Common myeloid progenitor, CD34-positive (primary cell): ENCODE data around the gene KLHL12.

ENCODE experiments used
- CTCF ChIA-PET: fragments of 350-600 bp; sonication (Branson Sonifier 250); formaldehyde crosslinking; loops from one replicate; lab custom pipeline; 2021; ENCODE audit warnings: antibody characterized with exemption; lab: Charles Lee
- POLR2A ChIA-PET: fragments of 350-600 bp; sonication (Branson Sonifier 250); formaldehyde crosslinking; loops from one replicate; lab custom pipeline; 2021; ENCODE audit warnings: antibody characterized with exemption; lab: Charles Lee
- DNase-seq, 3 donors: peaks; one replicate each; pipeline versions ENCODE4 v3.0.0 to v3.0.0-alpha.2; 2013
- H3K27ac ChIP-seq, 2 experiments: 1 replicate in 1 of 2; 2 replicates in 1 of 2; pipeline ENCODE4 v1.7.0; 2013; ENCODE audit warnings: inconsistent platforms in 2 of 2, low read length in 2 of 2, mild to moderate bottlenecking in 2 of 2, low read depth in 1 of 2, moderate library complexity in 1 of 2; ENCODE audit not compliant: severe bottlenecking in 2 of 2, insufficient read depth in 1 of 2, poor library complexity in 1 of 2
- H3K27me3 ChIP-seq, 5 experiments: replicated peaks in 2 of 5; 1 replicate in 3 of 5; 2 replicates in 2 of 5; pipeline versions ENCODE4 v1.6.1 to v1.7.0; 2013; ENCODE audit warnings: low read length in 4 of 5, mild to moderate bottlenecking in 2 of 5, moderate library complexity in 2 of 5, inconsistent platforms in 1 of 5; ENCODE audit not compliant: insufficient read depth in 5 of 5, control insufficient read depth in 4 of 5
- H3K36me3 ChIP-seq, 4 experiments: 1 replicate in 2 of 4; 2 replicates in 2 of 4; pipeline versions ENCODE4 v1.6.1 to v1.7.0; 2013; ENCODE audit warnings: low read length in 3 of 4, control low read depth in 1 of 4, mild to moderate bottlenecking in 1 of 4; ENCODE audit not compliant: control insufficient read depth in 4 of 4, insufficient read depth in 4 of 4
- H3K4me1 ChIP-seq, 4 experiments: 1 replicate in 3 of 4; 2 replicates in 1 of 4; pipeline versions ENCODE4 v1.6.1 to v1.7.1; 2013; ENCODE audit warnings: low read length in 3 of 4, mild to moderate bottlenecking in 3 of 4, control low read depth in 1 of 4, inconsistent platforms in 1 of 4, moderate library complexity in 1 of 4; ENCODE audit not compliant: control insufficient read depth in 4 of 4, insufficient read depth in 4 of 4; ENCODE audit errors: control extremely low read depth in 1 of 4
- H3K4me3 ChIP-seq, 7 experiments: 1 replicate in 4 of 7; 2 replicates in 3 of 7; pipeline versions ENCODE4 v1.5.1 to v1.7.0; 2013; ENCODE audit warnings: mild to moderate bottlenecking in 7 of 7, low read length in 6 of 7, moderate library complexity in 6 of 7, inconsistent platforms in 2 of 7, low read depth in 2 of 7, control low read depth in 1 of 7; ENCODE audit not compliant: insufficient read depth in 4 of 7, control insufficient read depth in 1 of 7; ENCODE audit errors: extremely low read depth in 1 of 7
- H3K9me3 ChIP-seq, 5 experiments: 1 replicate in 4 of 5; 2 replicates in 1 of 5; pipeline versions ENCODE4 v1.6.1 to v1.7.1; 2013; ENCODE audit warnings: low read length in 4 of 5, mild to moderate bottlenecking in 2 of 5, inconsistent platforms in 1 of 5, low read depth in 1 of 5, moderate library complexity in 1 of 5; ENCODE audit not compliant: control insufficient read depth in 4 of 5, insufficient read depth in 2 of 5; ENCODE audit errors: control extremely low read depth in 1 of 5
- WGBS: methylation state at CpG from one replicate; pipeline ENCODE4 v1.1.5; 2013; ENCODE audit not compliant: insufficient coverage; 5-methylcytosine and 5-hydroxymethylcytosine counted together

KLHL12 gene

GRCh38 chr1:202850593-202851362, 76.3 kb downstream of the KLHL12 start:
- Histone ChIP-seq H3K27ac (no peak overlapping the region), H3K4me3 (no peak overlapping the region), H3K27me3 (no peaks in the 10 kb centered on the region), H3K9me3 (no peaks in the 10 kb centered on the region), H3K36me3 (peaks cover 0 to 6% (median 2%) of the 10 kb centered on the region in 4 experiments), H3K4me1 (peaks cover 0 to 16% (median 12%) of the 10 kb centered on the region in 4 experiments)
- POLR2A ChIA-PET: interaction anchor here (1.4 kb wide), 1 partner anchor 11 kb away, joined by 4 read pairs; no protein-coding TSS in a partner anchor
- no peak for DNase-seq
- WGBS: 83% methylated on average over 6 of the region's 7 CpGs
- CTCF ChIA-PET: interaction anchor here (0.6 to 5.6 kb wide), 13 partner anchors 7 to 128 kb away, joined by 3 to 37 read pairs (median 7); partner anchors contain the start of gene PCAT6

GRCh38 chr1:202848191-202848542, 78.9 kb downstream of the KLHL12 start:
- no peak for DNase-seq
- CTCF ChIA-PET: interaction anchor here (0.8 to 1.1 kb wide), 4 partner anchors 16 to 73 kb away, joined by 3 to 5 read pairs (median 4); no protein-coding TSS in a partner anchor
- Histone ChIP-seq H3K4me3 (no peak overlapping the region), H3K4me1 (peaks cover 0 to 24% (median 20%) of the 10 kb centered on the region in 4 experiments), H3K27ac (no peak overlapping the region), H3K27me3 (no peaks in the 10 kb centered on the region), H3K36me3 (no peaks in the 10 kb centered on the region), H3K9me3 (no peaks in the 10 kb centered on the region)
- POLR2A ChIA-PET: no interaction called here
- WGBS: 90% methylated on average over 2 of the region's 2 CpGs

DNA sequence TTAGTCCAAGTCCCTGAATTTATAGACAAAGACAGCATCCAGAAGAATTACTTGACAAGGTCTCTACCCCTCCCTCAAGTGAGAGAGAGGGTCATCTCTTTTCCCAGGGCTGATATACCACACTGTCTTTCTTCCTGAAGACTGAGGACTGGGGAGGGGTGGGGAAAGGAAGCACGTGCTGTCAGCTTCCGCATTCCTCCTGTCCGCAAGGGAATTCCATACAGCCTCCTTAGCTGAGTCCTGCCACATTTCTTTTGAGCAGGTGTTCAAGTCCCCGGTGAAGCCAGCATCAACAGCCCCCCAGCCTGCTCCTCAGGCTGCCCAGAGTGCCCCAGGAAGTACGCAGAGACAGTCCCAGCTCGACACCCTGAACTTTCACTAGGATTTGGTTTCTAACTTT, 82.1 kb downstream of the KLHL12 start:
- no peak for DNase-seq
- no peaks in the 10 kb centered on the region for H3K27me3 ChIP-seq
- no peaks in the 10 kb centered on the region for H3K36me3 ChIP-seq
- H3K4me3 ChIP-seq: no peak overlapping the region
- POLR2A ChIA-PET: interaction anchor here (0.6 kb wide), 1 partner anchor 15 kb away, joined by 3 read pairs; no protein-coding TSS in a partner anchor
- peaks cover 0 to 14% (median 11%) of the 10 kb centered on the region in 4 experiments for H3K4me1 ChIP-seq
- CTCF ChIA-PET: interaction anchor here (0.5 to 2.2 kb wide), 2 partner anchors 9 to 27 kb away, joined by 3 to 6 read pairs; no protein-coding TSS in a partner anchor
- WGBS: 98% methylated on average over 5 of the region's 6 CpGs
- H3K27ac ChIP-seq: no peak overlapping the region
- no peaks in the 10 kb centered on the region for H3K9me3 ChIP-seq

DNA sequence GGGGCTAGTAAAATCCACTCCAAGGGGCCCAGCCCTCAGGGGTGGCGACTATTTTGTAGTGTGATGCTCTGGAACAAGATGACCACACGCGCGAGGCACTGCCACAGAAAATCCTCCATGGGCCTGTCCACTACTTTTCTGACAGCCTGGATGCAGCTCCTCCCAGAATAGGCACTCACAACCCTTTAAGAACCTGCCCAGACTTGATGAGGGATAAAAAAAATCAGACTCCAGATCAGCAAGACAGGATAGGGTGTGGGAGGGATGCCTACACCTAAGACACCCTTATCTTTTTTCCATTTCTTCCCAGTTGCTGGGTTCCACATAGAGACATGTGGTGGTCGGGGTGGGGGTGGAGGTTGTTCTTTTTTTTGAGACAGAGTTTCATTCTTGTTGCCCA, 82.8 kb downstream of the KLHL12 start:
- POLR2A ChIA-PET: interaction anchor here (0.6 kb wide), 1 partner anchor 14 kb away, joined by 3 read pairs; no protein-coding TSS in a partner anchor
- WGBS: 100% methylated on average over 4 of the region's 5 CpGs
- Histone ChIP-seq H3K27ac (no peak overlapping the region), H3K36me3 (no peaks in the 10 kb centered on the region), H3K27me3 (no peaks in the 10 kb centered on the region), H3K4me3 (no peak overlapping the region), H3K9me3 (no peaks in the 10 kb centered on the region), H3K4me1 (peaks cover 0 to 14% (median 11%) of the 10 kb centered on the region in 4 experiments)
- CTCF ChIA-PET: interaction anchor here (1.5 to 2.2 kb wide), 2 partner anchors 9 to 27 kb away, joined by 3 to 6 read pairs; no protein-coding TSS in a partner anchor
- DNase-seq: no peak

GRCh38 chr1:202843081-202843480, 84.0 kb downstream of the KLHL12 start:
- Histone ChIP-seq H3K4me3 (no peak overlapping the region), H3K27me3 (no peaks in the 10 kb centered on the region), H3K9me3 (no peaks in the 10 kb centered on the region), H3K4me1 (peaks cover 0 to 14% (median 12%) of the 10 kb centered on the region in 4 experiments), H3K36me3 (no peaks in the 10 kb centered on the region), H3K27ac (no peak overlapping the region)
- DNase-seq: no peak
- ChIA-PET POLR2A (no interaction called here), CTCF (interaction anchor here (1.1 to 1.5 kb wide), 2 partner anchors 9 to 26 kb away, joined by 3 to 8 read pairs; no protein-coding TSS in a partner anchor)
- WGBS: 98% methylated on average over 10 of the region's 11 CpGs
